ENCODE measurements around the gene TRIM40. TPM values are rescaled to one million over a fixed set of nuclear protein-coding genes. Genes with fewer than 3 reads are reported as not detected.

The TRIM40 gene
- total and polyA plus RNA-seq, 2 of the 13 experiments (the other 11 are each of a cell fraction or from before 2014, with no cell fraction given) = 0.58 TPM; not detected in 1

DNA sequence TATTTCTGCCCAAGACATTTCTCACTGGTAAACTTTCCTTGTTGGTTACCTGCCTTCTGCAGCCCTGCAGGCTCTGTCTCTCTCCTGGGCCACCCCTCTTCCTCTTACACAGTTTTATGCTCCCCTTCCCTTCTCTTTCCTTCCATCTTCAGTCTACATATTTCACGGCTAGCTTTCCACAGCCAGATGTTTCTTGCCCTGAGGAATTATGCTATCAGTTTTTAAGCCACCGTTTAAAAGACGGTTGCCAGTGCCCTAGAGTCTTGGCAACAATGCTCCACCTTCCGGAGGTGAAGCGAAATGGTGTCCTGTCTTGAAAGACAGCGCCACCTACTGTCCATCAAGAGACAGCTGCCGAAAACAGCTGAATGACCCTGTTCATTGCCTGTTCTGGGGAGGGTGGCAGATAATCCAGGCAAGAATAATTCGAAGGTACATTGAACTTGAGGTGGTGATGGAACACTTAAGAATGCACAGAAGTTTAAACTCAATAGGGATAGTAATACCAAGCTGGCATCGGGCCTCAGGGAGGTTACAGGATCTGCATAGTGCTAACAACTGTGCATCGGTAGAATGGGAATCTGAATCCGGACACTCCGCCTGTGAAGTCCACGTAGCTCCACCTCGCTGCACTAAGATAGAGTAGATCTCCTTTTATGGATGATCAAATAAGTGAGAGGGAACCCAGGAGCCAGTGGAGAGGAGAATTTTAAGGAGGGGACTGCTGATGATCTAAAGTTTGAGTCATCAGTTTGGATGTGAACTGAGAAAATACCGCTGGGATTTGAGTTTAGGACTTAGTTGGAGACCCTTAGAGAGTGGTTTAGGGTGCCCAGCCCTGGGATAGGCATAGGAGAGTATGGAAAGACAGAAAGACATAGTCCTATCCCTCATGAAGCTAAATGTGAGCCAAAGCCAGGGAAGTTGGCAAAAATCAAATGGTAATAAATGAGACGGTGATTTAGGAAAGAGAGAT, 4.8 kb upstream of the TRIM40 start (continued):
- TF ChIP-seq STAT5B (CRISPR knock-in tag; IDR thresholded peaks at IDR 0.05) = no peak
- TF ChIP-seq ZKSCAN1 (IDR thresholded peaks at IDR 0.05; ENCODE audit: low read length) = no peak; the same call in 1 of the 2 replicates
- TF ChIP-seq, protein P1, sequence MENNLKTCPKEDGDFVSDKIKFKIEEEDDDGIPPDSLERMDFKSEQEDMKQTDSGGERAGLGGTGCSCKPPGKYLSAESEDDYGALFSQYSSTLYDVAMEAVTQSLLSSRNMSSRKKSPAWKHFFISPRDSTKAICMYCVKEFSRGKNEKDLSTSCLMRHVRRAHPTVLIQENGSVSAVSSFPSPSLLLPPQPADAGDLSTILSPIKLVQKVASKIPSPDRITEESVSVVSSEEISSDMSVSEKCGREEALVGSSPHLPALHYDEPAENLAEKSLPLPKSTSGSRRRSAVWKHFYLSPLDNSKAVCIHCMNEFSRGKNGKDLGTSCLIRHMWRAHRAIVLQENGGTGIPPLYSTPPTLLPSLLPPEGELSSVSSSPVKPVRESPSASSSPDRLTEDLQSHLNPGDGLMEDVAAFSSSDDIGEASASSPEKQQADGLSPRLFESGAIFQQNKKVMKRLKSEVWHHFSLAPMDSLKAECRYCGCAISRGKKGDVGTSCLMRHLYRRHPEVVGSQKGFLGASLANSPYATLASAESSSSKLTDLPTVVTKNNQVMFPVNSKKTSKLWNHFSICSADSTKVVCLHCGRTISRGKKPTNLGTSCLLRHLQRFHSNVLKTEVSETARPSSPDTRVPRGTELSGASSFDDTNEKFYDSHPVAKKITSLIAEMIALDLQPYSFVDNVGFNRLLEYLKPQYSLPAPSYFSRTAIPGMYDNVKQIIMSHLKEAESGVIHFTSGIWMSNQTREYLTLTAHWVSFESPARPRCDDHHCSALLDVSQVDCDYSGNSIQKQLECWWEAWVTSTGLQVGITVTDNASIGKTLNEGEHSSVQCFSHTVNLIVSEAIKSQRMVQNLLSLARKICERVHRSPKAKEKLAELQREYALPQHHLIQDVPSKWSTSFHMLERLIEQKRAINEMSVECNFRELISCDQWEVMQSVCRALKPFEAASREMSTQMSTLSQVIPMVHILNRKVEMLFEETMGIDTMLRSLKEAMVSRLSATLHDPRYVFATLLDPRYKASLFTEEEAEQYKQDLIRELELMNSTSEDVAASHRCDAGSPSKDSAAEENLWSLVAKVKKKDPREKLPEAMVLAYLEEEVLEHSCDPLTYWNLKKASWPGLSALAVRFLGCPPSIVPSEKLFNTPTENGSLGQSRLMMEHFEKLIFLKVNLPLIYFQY (CRISPR knock-in tag; IDR thresholded peaks at IDR 0.05; ENCODE audit: borderline replicate concordance) = no peak
- TF ChIP-seq, protein P2, sequence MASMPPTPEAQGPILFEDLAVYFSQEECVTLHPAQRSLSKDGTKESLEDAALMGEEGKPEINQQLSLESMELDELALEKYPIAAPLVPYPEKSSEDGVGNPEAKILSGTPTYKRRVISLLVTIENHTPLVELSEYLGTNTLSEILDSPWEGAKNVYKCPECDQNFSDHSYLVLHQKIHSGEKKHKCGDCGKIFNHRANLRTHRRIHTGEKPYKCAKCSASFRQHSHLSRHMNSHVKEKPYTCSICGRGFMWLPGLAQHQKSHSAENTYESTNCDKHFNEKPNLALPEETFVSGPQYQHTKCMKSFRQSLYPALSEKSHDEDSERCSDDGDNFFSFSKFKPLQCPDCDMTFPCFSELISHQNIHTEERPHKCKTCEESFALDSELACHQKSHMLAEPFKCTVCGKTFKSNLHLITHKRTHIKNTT (CRISPR knock-in tag; IDR thresholded peaks at IDR 0.05) = no peak
- no peak for TF ChIP-seq ZNF12 (CRISPR knock-in tag; IDR thresholded peaks at IDR 0.05)
- TF ChIP-seq SIN3B (IDR thresholded peaks at IDR 0.05; ENCODE audit: low read length) = no peak
- TF ChIP-seq, protein P3, sequence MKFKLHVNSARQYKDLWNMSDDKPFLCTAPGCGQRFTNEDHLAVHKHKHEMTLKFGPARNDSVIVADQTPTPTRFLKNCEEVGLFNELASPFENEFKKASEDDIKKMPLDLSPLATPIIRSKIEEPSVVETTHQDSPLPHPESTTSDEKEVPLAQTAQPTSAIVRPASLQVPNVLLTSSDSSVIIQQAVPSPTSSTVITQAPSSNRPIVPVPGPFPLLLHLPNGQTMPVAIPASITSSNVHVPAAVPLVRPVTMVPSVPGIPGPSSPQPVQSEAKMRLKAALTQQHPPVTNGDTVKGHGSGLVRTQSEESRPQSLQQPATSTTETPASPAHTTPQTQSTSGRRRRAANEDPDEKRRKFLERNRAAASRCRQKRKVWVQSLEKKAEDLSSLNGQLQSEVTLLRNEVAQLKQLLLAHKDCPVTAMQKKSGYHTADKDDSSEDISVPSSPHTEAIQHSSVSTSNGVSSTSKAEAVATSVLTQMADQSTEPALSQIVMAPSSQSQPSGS (CRISPR knock-in tag; IDR thresholded peaks at IDR 0.05) = peak; percentile 69; the same call in 1 of the 2 replicates
- TF ChIP-seq, protein P4, sequence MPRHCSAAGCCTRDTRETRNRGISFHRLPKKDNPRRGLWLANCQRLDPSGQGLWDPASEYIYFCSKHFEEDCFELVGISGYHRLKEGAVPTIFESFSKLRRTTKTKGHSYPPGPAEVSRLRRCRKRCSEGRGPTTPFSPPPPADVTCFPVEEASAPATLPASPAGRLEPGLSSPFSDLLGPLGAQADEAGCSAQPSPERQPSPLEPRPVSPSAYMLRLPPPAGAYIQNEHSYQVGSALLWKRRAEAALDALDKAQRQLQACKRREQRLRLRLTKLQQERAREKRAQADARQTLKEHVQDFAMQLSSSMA (CRISPR knock-in tag; IDR thresholded peaks at IDR 0.05) = no peak
- no peak for TF ChIP-seq SYNCRIP (IDR thresholded peaks at IDR 0.05; ENCODE audit: insufficient read depth, low read depth, low read length)
- TF ChIP-seq, protein P5, sequence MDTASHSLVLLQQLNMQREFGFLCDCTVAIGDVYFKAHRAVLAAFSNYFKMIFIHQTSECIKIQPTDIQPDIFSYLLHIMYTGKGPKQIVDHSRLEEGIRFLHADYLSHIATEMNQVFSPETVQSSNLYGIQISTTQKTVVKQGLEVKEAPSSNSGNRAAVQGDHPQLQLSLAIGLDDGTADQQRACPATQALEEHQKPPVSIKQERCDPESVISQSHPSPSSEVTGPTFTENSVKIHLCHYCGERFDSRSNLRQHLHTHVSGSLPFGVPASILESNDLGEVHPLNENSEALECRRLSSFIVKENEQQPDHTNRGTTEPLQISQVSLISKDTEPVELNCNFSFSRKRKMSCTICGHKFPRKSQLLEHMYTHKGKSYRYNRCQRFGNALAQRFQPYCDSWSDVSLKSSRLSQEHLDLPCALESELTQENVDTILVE (CRISPR knock-in tag; IDR thresholded peaks at IDR 0.05) = peak; percentile 81; the same call in 1 of the 2 replicates
- TF ChIP-seq, protein P6, sequence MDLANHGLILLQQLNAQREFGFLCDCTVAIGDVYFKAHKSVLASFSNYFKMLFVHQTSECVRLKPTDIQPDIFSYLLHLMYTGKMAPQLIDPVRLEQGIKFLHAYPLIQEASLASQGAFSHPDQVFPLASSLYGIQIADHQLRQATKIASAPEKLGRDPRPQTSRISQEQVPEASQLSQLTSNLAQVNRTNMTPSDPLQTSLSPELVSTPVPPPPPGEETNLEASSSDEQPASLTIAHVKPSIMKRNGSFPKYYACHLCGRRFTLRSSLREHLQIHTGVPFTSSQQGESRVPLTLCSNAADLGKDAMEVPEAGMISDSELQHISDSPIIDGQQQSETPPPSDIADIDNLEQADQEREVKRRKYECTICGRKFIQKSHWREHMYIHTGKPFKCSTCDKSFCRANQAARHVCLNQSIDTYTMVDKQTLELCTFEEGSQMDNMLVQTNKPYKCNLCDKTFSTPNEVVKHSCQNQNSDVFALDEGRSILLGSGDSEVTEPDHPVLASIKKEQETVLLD (CRISPR knock-in tag; IDR thresholded peaks at IDR 0.05; ENCODE audit: low read depth) = no peak
- no peak for TF ChIP-seq TP53 (CRISPR knock-in tag; conservative IDR thresholded peaks at IDR 0.05)
- no peak for TF ChIP-seq ZSCAN29 (CRISPR knock-in tag; conservative IDR thresholded peaks at IDR 0.05)
- no peak for TF ChIP-seq PCBP1 (IDR thresholded peaks at IDR 0.05; ENCODE audit: borderline replicate concordance, low read depth, low read length)
- TF ChIP-seq, protein P7, sequence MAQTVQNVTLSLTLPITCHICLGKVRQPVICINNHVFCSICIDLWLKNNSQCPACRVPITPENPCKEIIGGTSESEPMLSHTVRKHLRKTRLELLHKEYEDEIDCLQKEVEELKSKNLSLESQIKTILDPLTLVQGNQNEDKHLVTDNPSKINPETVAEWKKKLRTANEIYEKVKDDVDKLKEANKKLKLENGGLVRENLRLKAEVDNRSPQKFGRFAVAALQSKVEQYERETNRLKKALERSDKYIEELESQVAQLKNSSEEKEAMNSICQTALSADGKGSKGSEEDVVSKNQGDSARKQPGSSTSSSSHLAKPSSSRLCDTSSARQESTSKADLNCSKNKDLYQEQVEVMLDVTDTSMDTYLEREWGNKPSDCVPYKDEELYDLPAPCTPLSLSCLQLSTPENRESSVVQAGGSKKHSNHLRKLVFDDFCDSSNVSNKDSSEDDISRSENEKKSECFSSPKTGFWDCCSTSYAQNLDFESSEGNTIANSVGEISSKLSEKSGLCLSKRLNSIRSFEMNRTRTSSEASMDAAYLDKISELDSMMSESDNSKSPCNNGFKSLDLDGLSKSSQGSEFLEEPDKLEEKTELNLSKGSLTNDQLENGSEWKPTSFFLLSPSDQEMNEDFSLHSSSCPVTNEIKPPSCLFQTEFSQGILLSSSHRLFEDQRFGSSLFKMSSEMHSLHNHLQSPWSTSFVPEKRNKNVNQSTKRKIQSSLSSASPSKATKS (CRISPR knock-in tag; IDR thresholded peaks at IDR 0.05) = no peak

Measured in HepG2 (cell line).